KOPT-K1 (cell line): ENCODE results near the gene LDAH.

ENCODE experiments used
- H3K27ac ChIP-seq: fragments of 200-600 bp; sonication (generic); 2 replicates; pipeline ENCODE4 v1.5.1; 2016; ENCODE audit warnings: antibody characterized with exemption, mild to moderate bottlenecking, low read depth, low read length; ENCODE audit not compliant: poor library complexity, severe bottlenecking
- H3K36me3 ChIP-seq: fragments of 200-600 bp; sonication (generic); 2 replicates; pipeline ENCODE4 v1.5.1; 2017; ENCODE audit warnings: antibody characterized with exemption, mild to moderate bottlenecking, low read length, moderate library complexity; ENCODE audit not compliant: insufficient read depth
- H3K9me3 ChIP-seq: fragments of 200-600 bp; sonication (generic); 2 replicates; pipeline ENCODE4 v1.5.1; 2017; ENCODE audit warnings: antibody characterized with exemption, low read length, mild to moderate bottlenecking; ENCODE audit not compliant: insufficient read depth, poor library complexity, severe bottlenecking

The LDAH gene

DNA sequence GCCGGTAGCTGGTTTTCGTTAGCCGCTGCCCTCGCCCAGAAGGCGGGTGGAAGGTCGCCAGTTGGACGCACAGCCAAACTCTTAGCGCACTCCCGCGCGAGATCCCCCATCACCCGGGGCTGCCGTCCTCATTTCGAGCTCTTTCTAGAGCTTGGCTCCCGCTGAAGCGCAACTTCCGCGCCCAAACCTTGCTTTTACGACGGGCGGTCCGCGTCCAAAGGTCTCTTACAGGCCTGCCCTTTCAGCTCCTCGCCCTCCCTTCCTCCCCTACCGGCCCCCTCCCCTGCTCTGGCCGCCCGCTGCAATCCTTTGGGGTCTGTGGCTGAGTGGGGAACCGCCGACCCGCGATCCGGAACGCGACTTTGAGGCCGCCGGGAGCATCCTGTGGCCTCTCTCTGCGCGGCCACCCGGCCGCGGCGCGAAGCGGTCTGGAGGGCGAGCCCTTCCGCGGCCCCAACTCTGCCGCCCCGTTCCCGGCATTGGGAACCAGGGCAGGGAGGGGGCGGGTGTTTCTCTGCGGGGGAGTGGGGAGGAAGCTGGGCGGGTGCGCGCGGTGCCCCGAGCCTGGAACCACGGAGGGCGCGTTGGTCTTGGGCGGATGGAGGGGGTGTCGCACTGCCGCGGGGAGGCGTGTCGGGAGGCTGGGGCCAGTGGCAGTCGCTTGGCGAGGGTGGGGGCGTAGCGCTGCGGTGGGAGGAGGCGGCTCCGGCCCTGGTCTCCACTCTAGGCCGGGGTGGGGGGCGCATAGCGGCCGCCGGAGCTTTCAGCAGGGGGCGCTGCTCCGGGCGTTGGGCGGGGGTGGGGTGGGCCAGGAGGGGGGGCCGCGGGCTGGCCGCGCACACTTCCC is 156.4 kb downstream of the LDAH start, which contains the start of gene GDF7:
GDF7 (plus strand) TSS at position 841 of the 847 bp plus-strand sequence. CDS start 96 bp downstream, outside the sequence.
- Histone ChIP-seq H3K36me3 (no peaks in the 10 kb centered on the region), H3K9me3 (no peaks in the 10 kb centered on the region), H3K27ac (no peak within 1 kb of the TSS)

DNA sequence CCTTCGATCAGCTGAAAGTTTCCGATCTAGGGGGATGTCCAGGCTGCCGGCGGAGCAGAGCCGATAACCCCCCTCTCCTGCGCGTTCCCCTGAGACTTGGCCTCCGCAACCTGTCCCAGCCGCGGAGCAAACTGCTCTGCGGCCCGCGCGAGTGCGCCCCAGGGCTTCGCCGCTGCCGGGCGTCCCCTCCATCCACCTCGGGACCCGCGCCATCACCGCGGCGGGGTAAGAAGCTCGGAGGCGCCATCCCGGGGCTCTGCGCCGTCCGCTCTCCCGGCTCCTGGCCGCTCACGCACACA is 156.9 kb downstream of the LDAH start:
- H3K27ac ChIP-seq: no peak overlapping the region
- H3K36me3 ChIP-seq: no peaks in the 10 kb centered on the region
- no peaks in the 10 kb centered on the region for H3K9me3 ChIP-seq

DNA sequence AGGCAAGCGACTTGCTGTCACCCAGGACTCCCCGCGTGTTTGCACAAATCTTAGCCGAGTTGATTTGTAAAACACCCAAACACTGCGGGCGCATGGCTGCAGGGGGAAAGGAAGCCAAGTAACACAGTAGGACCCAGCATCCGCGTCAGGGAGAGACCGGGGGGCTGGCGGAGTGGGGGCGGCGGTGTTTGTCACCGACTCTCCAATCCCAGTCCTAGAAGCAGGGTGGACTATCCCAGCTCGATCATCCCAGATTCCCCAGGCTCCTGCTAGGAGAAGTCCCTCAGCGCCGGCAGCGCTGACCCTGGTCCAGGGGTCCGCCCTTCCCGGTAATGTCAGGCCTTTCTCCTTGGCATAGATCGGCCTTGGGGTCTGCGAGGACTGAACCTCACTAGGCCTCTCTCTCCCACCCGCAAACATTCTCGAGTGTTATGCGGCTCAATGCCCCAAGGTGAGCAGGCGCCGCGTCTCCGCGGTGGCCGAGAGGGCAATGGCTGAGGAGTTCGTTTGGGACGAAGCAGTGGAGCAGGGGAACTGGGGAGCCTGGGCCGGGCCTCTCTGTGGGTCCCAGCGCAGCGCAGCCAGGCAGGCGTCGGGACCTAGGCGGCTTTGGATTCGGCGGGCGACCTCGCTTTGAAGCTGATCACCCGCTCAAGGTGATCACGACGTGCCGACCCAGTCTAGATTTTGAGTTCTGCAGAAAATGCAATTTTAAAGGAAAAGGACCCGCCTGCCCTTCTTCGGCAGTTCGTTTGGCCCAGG is 157.5 kb downstream of the LDAH start:
- Histone ChIP-seq H3K9me3 (no peaks in the 10 kb centered on the region), H3K27ac (no peak overlapping the region), H3K36me3 (no peaks in the 10 kb centered on the region)

DNA sequence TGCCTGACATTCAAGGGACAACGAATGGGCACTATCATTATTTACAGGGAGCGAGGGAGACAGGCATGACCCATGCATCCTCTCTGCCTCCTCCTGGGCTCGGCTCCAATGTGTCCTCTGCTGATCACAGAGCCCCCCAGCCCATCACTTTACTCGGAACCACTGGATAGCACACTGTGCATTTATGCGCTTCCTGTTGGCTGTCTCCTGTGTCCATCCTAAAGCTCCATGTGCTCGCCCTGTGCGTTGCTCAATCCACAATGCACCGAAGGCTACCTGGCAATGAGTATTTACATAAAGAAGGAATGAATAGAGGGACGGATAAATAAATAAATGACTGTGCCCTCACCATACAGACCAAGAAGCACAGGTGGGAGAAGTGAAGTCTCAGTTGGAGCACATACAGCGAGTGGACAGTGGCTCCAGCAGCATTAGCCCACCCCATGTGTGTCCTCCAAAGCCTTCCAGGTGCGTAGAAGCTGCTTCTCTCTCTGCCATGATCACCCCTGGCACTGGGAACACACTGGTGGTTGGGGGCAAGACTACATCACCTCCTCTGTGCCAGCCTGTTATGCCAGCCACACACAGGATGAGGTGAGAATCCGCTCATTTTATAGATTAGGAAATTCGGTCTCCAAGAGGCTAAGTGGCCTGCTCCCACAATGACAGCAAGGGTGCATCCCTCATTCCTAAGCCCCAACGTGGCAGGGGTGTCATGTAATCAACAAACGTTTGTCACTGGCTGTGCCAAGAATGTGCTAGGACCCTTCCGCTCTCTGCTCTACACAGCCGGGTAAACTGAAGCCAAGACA is 158.3 kb downstream of the LDAH start:
- Histone ChIP-seq H3K27ac (no peak overlapping the region), H3K9me3 (no peaks in the 10 kb centered on the region), H3K36me3 (no peaks in the 10 kb centered on the region)

DNA sequence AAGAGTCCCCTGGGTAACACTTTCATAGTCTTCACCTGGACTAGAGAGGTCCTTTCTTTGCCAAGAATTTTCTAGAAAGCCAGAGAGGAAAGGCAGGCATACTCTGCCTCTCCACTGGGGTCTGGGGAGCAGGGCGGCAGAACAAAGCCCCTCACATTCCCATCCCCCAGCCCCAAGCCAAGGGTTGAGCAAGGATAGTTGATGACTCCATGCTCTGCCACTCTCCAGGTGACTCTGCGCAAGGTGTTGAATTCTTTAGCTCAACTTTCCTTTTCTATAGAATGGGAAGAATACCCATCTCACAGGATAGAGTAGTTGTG is 158.9 kb downstream of the LDAH start:
- H3K9me3 ChIP-seq: no peaks in the 10 kb centered on the region
- no peak overlapping the region for H3K27ac ChIP-seq
- no peaks in the 10 kb centered on the region for H3K36me3 ChIP-seq

DNA sequence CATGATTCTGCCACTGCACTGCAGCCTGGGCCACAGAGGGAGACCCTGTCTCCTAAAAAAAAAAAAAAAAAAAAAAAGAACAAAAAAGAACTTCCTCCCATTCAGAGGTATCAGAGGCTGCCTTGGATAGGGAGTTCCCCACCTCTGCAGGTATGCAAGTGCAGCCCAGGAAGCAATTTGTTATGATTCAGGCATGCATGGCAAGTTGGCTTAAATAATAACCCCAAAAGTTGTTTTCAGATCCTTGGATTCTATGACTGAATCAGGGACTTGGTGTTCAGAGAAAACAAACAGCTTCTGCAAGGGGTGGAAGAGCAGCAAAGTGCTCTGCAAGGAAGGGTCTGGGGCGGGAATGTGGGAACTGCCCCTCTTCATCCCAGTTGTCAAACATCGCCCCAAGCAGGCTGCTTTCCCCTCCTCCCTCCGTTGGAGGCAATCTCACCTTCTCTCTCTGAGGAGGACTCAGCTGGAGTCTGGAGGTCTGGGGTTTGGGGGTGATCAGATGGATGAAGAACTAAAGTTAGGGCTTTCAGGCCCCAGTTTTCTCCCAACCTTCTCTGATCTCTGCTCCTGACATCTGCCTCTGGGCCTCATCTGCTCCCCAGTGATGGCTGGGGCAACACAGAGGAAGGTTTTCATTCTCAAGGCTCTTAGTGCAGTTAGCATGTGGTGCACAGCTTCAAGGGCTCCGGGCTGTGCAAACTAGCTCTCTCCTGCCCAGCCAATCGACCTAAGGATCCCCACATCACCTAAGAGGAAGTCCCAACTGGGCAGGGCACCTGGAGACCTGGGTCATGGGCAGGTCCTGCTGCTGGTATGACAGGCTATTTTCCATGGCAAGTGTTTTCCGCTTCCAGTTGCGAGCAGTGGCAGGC is 159.5 kb downstream of the LDAH start:
- no peaks in the 10 kb centered on the region for H3K9me3 ChIP-seq
- no peaks in the 10 kb centered on the region for H3K36me3 ChIP-seq
- no peak overlapping the region for H3K27ac ChIP-seq

DNA sequence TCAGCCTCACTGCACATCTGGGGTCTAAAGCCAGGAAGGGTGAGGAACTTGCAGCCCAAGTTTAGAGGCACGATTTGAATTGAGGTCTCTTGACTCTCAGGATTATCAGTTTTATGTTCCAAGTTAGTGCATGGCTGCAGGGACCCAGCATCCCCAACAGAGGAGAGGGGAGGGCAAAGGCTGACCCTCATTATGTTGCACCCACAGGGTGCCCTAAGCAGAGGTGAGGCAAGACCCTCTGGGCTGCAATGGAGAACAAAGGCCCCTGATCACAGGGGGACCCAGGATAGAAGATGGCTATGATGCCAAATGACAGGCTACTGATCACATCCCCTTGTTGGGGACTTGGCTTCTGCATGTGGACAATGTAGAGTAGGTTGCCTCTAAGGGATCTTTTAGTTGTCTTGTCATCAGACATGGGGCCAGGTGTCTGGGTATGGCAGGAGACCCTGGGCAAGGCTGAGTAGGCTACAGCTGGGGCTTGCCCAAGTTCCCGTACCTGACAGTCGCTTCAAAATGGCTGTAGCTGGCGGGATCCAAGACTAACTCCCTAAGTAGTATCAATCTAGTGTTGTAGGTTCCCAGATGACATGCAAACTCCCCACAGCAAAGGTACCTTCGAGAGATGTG is 160.5 kb downstream of the LDAH start:
- H3K36me3 ChIP-seq: no peaks in the 10 kb centered on the region
- no peaks in the 10 kb centered on the region for H3K9me3 ChIP-seq
- H3K27ac ChIP-seq: no peak overlapping the region

DNA sequence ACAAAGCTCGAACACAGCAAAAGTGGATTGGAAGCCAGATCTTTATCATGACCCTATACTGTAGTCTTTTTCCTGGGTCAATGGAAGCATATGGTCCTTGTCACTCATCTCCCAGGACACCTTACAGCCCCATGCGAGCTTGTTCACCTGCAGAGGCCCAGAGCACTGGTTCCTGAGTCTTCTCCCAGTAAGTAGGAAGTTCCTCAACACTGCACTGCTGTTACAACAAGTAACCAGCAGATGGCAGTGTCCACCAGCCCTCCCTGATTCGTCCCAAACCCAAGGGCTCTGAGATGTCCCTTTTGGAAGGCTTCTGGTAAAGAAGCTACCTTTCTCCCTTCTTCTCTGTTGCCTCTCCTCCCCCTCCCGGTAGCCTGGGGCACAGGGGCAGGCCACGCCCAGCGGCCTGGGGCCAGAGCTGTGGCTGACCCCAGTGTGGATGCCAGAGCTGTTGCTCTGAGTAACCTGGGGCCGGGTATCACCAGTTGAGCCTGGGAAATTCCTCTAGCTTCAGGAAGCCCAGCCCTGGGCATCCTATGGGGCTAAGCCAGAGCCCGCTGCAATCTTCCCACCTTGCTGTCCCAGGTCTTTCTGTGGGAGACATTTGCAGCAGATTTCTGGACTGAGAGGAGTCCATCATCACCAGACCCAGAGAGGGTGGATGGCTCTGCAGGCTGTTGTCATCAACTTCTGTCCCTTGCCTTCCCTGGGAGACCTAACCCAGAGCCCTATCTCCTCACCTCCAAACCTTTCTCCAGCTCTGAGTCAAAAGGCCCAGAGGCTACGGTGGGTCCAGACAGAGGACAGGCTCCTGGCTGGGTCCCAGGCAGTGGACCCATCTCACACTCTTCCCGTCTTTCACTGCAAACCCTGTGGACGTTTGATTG is 161.2 kb downstream of the LDAH start:
- no peak overlapping the region for H3K27ac ChIP-seq
- H3K36me3 ChIP-seq: no peaks in the 10 kb centered on the region
- H3K9me3 ChIP-seq: no peaks in the 10 kb centered on the region

DNA sequence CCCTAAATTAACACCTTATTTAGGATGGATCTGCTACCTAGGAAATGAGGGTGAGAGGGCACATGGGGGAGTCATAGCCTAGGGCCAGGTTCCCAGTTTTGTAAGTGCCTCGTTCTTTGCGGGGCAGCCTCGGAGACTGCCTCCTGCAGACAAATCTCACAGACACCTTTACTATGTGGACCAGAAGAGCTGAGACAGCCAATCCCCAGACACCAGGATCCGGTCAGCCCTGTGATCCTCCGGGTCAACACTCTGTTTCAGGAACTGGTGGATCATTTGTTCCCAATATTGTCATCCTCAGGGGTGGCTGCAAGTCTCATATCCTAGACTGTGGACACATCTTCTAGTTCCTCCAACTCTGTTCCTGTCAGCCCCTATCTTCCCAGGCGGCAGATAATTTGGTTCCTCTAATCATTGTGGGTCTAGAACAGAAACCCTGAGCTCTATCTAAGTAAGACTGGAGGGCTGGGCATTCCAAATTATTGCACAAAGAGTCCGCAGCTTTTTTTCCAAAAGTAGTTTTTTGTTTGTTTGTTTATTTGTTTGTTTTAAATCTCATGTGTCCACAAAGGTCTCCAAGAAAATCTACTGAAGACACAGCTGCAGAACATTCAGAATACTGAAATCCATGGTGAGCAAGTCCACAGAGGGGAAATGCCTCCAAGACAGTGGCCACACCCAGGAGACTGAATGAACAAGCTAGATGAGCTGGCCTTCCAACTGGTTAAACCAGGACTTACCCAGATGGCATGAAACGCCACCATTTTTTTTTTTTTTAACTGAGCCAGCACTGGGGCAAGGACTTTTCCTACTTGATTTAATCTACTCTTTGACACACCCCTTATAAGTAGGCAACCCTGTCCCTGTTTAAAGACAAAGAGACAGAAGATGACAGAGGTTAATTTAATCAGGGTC is 162.1 kb downstream of the LDAH start:
- Histone ChIP-seq H3K9me3 (no peaks in the 10 kb centered on the region), H3K27ac (no peak overlapping the region), H3K36me3 (no peaks in the 10 kb centered on the region)

DNA sequence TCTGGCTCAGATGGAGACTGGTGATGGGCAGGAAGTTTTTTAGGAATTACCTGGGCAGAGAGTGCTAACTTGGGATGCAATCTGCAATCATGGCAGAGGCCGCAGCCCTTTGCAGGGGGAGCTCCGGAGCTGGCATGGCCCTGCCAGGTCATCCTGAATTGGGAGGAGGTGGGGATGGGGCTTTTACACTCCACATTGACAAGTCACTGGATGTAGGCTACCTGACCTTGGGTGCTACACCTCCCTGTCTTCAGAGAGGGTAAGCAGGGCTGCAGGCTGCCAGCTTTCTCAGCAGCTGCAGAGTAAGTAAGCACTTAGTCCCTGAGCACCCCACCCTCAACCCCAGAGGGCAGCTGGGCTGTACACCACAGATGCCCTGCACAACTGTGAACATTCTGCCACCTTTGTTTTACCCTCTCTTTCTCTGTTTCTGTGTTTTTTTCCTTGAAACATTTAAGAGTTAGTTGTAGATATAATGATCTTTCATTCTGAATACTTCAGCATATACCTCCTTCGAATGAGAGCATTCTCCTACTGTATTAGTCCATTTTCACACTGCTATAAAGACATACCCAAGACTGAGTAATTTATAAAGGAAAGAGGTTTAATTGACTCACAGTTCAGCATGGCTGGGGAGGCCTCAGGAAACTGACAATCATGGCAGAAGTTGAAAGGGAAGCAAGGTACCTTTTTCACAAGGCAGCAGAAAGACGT is 165.2 kb downstream of the LDAH start:
- no peak overlapping the region for H3K27ac ChIP-seq
- H3K36me3 ChIP-seq: no peaks in the 10 kb centered on the region
- no peaks in the 10 kb centered on the region for H3K9me3 ChIP-seq

DNA sequence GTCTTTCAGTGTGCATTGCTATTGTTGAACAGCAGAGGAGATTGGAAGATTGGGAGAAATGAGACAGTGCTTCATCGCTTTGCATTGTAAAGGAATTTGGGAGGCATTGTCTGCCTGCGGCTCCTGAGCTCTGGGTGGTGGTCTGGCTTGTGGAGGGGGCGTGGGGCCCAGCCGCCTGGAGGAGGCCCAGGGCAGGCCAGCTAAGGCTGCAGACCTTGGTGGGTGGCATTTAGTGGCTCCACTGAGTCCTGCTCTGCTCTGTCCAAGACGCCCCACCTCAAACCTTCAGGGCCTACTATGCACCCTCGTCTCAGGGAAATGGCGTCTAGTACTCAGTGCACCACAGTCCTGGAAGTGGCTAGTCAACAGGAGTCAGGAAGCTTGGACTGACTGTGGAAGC is 166.3 kb downstream of the LDAH start:
- no peaks in the 10 kb centered on the region for H3K36me3 ChIP-seq
- H3K9me3 ChIP-seq: no peaks in the 10 kb centered on the region
- H3K27ac ChIP-seq: no peak overlapping the region

DNA sequence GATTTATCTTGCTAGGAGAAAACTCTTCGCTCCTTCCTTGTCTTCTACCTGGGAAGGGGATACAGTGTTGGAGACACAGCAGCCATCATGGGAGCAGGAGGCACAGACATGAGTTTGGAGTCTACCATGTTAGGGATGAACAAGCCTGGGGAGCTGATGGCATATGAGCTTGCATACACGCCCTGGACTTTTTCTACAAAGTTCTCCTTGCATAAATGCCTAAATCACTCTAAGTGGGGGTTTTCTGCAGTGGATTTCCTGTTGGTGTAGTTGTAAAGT is 168.4 kb downstream of the LDAH start:
- Histone ChIP-seq H3K27ac (no peak overlapping the region), H3K9me3 (no peaks in the 10 kb centered on the region), H3K36me3 (no peaks in the 10 kb centered on the region)
